ENCODE measurements around the gene CSRNP3.

DNA sequence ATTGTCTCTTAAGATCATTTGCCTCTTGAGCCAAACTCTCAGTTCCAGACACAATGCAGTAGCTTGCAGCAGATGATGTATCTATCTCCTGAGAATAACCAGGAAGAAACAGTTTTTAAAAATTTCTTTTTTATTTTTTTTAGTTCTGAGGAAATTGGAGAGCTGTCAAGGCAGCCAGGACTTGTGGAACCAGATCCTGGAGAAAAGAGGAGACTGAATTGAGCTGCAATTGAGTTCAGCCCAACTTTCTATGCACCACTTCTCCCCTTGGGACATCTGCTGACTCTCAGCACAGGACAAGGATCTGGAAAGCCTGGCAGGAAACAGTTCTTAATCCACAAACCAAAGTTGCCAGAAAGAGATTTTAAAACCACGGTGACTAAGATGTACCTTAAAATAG is 13.5 kb upstream of the CSRNP3 start:
- TF ChIP-seq, protein P1, sequence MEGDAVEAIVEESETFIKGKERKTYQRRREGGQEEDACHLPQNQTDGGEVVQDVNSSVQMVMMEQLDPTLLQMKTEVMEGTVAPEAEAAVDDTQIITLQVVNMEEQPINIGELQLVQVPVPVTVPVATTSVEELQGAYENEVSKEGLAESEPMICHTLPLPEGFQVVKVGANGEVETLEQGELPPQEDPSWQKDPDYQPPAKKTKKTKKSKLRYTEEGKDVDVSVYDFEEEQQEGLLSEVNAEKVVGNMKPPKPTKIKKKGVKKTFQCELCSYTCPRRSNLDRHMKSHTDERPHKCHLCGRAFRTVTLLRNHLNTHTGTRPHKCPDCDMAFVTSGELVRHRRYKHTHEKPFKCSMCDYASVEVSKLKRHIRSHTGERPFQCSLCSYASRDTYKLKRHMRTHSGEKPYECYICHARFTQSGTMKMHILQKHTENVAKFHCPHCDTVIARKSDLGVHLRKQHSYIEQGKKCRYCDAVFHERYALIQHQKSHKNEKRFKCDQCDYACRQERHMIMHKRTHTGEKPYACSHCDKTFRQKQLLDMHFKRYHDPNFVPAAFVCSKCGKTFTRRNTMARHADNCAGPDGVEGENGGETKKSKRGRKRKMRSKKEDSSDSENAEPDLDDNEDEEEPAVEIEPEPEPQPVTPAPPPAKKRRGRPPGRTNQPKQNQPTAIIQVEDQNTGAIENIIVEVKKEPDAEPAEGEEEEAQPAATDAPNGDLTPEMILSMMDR (conservative IDR thresholded peaks at IDR 0.05), result no peak
- TF ChIP-seq EZH2 (IDR thresholded peaks at IDR 0.05; ENCODE audit: low read depth), result no peak
